Astrocyte of the cerebellum (primary cell): ENCODE data around the gene HIVEP3.

ENCODE experiments used
- DNase-seq: peaks from one replicate; pipeline ENCODE4 v3.0.0-alpha.2; 2011; ENCODE audit warnings: low read depth
- H3K4me3 ChIP-seq: 2 replicates; pipeline ENCODE4 v1.5.1; 2011; ENCODE audit warnings: mild to moderate bottlenecking, low read depth, low read length, moderate library complexity
- CTCF ChIP-seq: IDR thresholded peaks from 2 replicates; pipeline ENCODE4 v1.5.1; 2012; ENCODE audit warnings: low read length, low read depth, moderate library complexity, mild to moderate bottlenecking; ENCODE audit errors: missing control alignments
- in situ Hi-C: cut with HindIII; loops from 2 replicates; pipeline ENCODE4 v1.10.0; 2017; ENCODE audit warnings: low sequenced_read_pairs

The HIVEP3 gene

GRCh38 chr1:41847733-41848132 lies 71.0 kb downstream of the HIVEP3 start:
- no peak for TF ChIP-seq CTCF
- no peak for DNase-seq
- in situ Hi-C loops = no loop called here
- no peak overlapping the region for H3K4me3 ChIP-seq

- H3K4me3 ChIP-seq = no peak overlapping the region
- no peak for TF ChIP-seq CTCF
- no peak for DNase-seq
- in situ Hi-C loops = no loop called here
Measured at GRCh38 chr1:41846625-41847405, 71.9 kb downstream of the HIVEP3 start.

GRCh38 chr1:41844781-41845272 lies 73.9 kb downstream of the HIVEP3 start:
- no peak for TF ChIP-seq CTCF
- no peak overlapping the region for H3K4me3 ChIP-seq
- in situ Hi-C loops = no loop called here
- DNase-seq = no peak

GRCh38 chr1:41844255-41844654 lies 74.5 kb downstream of the HIVEP3 start:
- no peak for DNase-seq
- no peak for TF ChIP-seq CTCF
- in situ Hi-C loops = no loop called here
- no peak overlapping the region for H3K4me3 ChIP-seq

- H3K4me3 ChIP-seq = no peak overlapping the region
- in situ Hi-C loops = no loop called here
- peak; percentile 47 for DNase-seq
- TF ChIP-seq CTCF = no peak
Measured at GRCh38 chr1:41842993-41843755, 75.5 kb downstream of the HIVEP3 start.

GRCh38 chr1:41842326-41842725 lies 76.4 kb downstream of the HIVEP3 start:
- H3K4me3 ChIP-seq = no peak overlapping the region
- DNase-seq = no peak
- in situ Hi-C loops = no loop called here
- no peak for TF ChIP-seq CTCF
